Measurements from ENCODE around the gene ZDHHC1.
"Not testable (repeated sequence)": the region's sequence is repeated elsewhere in the genome, so short reads cannot be mapped to it uniquely, and the experiment has no call there.

The ZDHHC1 gene

GRCh38 chr16:67430977-67431774 lies 14.9 kb upstream of the ZDHHC1 start, which contains the start of gene HSD11B2:
TSS of gene HSD11B2 (plus strand) at chr16:67431121. CDS start at chr16:67431249, 128 bp downstream.
- no peak for DNase-seq (ENCODE audit: low read depth, low spot score)

- DNase-seq (ENCODE audit: low read depth, low spot score) = no peak
Observed at GRCh38 chr16:67430504-67430976, 14.3 kb upstream of the ZDHHC1 start.

- DNase-seq (ENCODE audit: low read depth, low spot score) = no peak
Observed at GRCh38 chr16:67429799-67430503, 13.7 kb upstream of the ZDHHC1 start.

GRCh38 chr16:67429053-67429798 lies 12.9 kb upstream of the ZDHHC1 start:
- DNase-seq (ENCODE audit: low read depth, low spot score) = no peak

GRCh38 chr16:67428146-67428731 lies 12.0 kb upstream of the ZDHHC1 start:
- DNase-seq (ENCODE audit: low read depth, low spot score) = no peak

GRCh38 chr16:67426950-67427349 lies 10.7 kb upstream of the ZDHHC1 start:
- no peak for DNase-seq (ENCODE audit: low read depth, low spot score)

GRCh38 chr16:67426022-67426421 lies 9.7 kb upstream of the ZDHHC1 start:
- no peak for DNase-seq (ENCODE audit: low read depth, low spot score)

GRCh38 chr16:67425580-67425979 lies 9.3 kb upstream of the ZDHHC1 start:
- no peak for DNase-seq (ENCODE audit: low read depth, low spot score)

- no peak for DNase-seq (ENCODE audit: low read depth, low spot score)
Observed at GRCh38 chr16:67425061-67425460, 8.8 kb upstream of the ZDHHC1 start.

GRCh38 chr16:67424261-67424615 lies 8.0 kb upstream of the ZDHHC1 start:
- no peak for DNase-seq (ENCODE audit: low read depth, low spot score)

- DNase-seq (ENCODE audit: low read depth, low spot score) = no peak
Observed at GRCh38 chr16:67423611-67424260, 7.5 kb upstream of the ZDHHC1 start.

- no peak for DNase-seq (ENCODE audit: low read depth, low spot score)
Observed at GRCh38 chr16:67423015-67423414, 6.7 kb upstream of the ZDHHC1 start.

GRCh38 chr16:67421030-67421429 lies 4.8 kb upstream of the ZDHHC1 start:
- DNase-seq (ENCODE audit: low read depth, low spot score) = no peak

GRCh38 chr16:67419931-67420330 lies 3.7 kb upstream of the ZDHHC1 start:
- no peak for DNase-seq (ENCODE audit: low read depth, low spot score)

- no peak for DNase-seq (ENCODE audit: low read depth, low spot score)
Observed at GRCh38 chr16:67419502-67419901, 3.2 kb upstream of the ZDHHC1 start.

- no peak for DNase-seq (ENCODE audit: low read depth, low spot score)
Observed at GRCh38 chr16:67417333-67418061, 1.2 kb upstream of the ZDHHC1 start.

GRCh38 chr16:67415421-67415820 lies 856 bp downstream of the ZDHHC1 start:
- DNase-seq (ENCODE audit: low read depth, low spot score) = not testable (repeated sequence)

- DNase-seq (ENCODE audit: low read depth, low spot score) = no peak
Observed at GRCh38 chr16:67413978-67414911, 2.0 kb downstream of the ZDHHC1 start.

GRCh38 chr16:67412294-67412693 lies 4.0 kb downstream of the ZDHHC1 start:
- no peak for DNase-seq (ENCODE audit: low read depth, low spot score)

- DNase-seq (ENCODE audit: low read depth, low spot score) = no peak
Observed at GRCh38 chr16:67411339-67411738, 4.9 kb downstream of the ZDHHC1 start.

Measured in smooth muscle cell of the brain vasculature (primary cell).